KMS-11 (cell line): Measurements from ENCODE around the gene PDE11A.

Source experiments
- H2AFZ ChIP-seq: fragments of 200-600 bp; sonication (generic); 2 replicates; pipeline ENCODE4 v1.6.1; 2016; ENCODE audit warnings: antibody characterized with exemption, mixed run types, low read depth
- H3K27ac ChIP-seq: fragments of 200-600 bp; sonication (generic); 2 replicates; pipeline ENCODE4 v1.6.1; 2016; ENCODE audit warnings: mild to moderate bottlenecking, mixed run types
- H3K27me3 ChIP-seq: fragments of 200-600 bp; sonication (generic); 2 replicates; pipeline ENCODE4 v1.6.1; 2017; ENCODE audit warnings: mild to moderate bottlenecking, low read depth, mixed run types, moderate library complexity; ENCODE audit not compliant: insufficient read depth
- H3K36me3 ChIP-seq: fragments of 200-600 bp; sonication (generic); 2 replicates; pipeline ENCODE4 v1.6.1; 2017; ENCODE audit warnings: mild to moderate bottlenecking, mixed run types; ENCODE audit not compliant: insufficient read depth
- H3K4me1 ChIP-seq: fragments of 200-600 bp; sonication (generic); 2 replicates; pipeline ENCODE4 v1.6.1; 2016; ENCODE audit warnings: mild to moderate bottlenecking, low read depth, mixed run types; ENCODE audit not compliant: poor library complexity, severe bottlenecking
- H3K4me2 ChIP-seq: fragments of 200-600 bp; sonication (generic); 2 replicates; pipeline ENCODE4 v1.7.0; 2016; ENCODE audit warnings: mild to moderate bottlenecking, mixed run types
- H3K4me3 ChIP-seq: fragments of 200-600 bp; sonication (generic); IDR thresholded peaks from 2 replicates; pipeline ENCODE4 v1.6.1; 2017; ENCODE audit warnings: low read depth, low read length, mixed read lengths; ENCODE audit not compliant: insufficient read depth
- H3K79me2 ChIP-seq: fragments of 200-600 bp; sonication (generic); 2 replicates; pipeline ENCODE4 v1.6.1; 2016; ENCODE audit warnings: low read depth, mixed run types; ENCODE audit not compliant: insufficient read depth
- H3K9ac ChIP-seq: fragments of 200-600 bp; sonication (generic); 2 replicates; pipeline ENCODE4 v1.6.1; 2016; ENCODE audit warnings: mild to moderate bottlenecking, mixed run types
- H4K20me1 ChIP-seq: fragments of 200-600 bp; sonication (generic); 2 replicates; pipeline ENCODE4 v1.6.1; 2016; ENCODE audit warnings: mild to moderate bottlenecking, mixed run types; ENCODE audit not compliant: insufficient read depth
- TF ChIP-seq, protein P1 (sequence below): fragments of 200-600 bp; sonication (generic); conservative IDR thresholded peaks from 2 replicates; pipeline ENCODE4 v1.6.1; 2017; ENCODE audit warnings: low read depth, mild to moderate bottlenecking, antibody characterized with exemption, low read length, moderate library complexity, mixed read lengths

The PDE11A gene

DNA sequence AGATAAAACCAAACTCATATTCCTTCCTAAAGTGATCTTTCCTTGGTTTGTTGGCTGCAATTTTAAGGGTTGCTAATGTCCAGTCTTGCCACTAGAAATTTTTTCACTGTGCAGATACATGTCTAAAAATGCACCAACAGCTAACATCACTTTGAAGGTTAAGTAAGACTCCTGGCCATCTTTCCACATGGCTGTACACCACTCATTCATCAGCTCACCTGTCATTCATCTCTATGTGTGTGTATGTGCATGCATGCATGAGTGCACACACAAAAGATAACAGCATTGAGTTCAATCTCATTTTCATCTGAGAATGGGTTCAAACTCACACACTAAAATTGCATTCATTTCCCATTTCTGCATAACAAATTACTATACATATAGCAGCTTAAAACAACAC, 203.8 kb downstream of the PDE11A start:
- Histone ChIP-seq H3K4me3 (no peak overlapping the region), H3K79me2 (no peaks in the 10 kb centered on the region), H3K4me2 (no peak overlapping the region), H4K20me1 (no peaks in the 10 kb centered on the region), H3K27ac (no peak overlapping the region), H2AFZ (no peak overlapping the region), H3K36me3 (no peaks in the 10 kb centered on the region), H3K9ac (no peak overlapping the region), H3K4me1 (no peaks in the 10 kb centered on the region), H3K27me3 (no peaks in the 10 kb centered on the region)
- TF ChIP-seq, protein P1, sequence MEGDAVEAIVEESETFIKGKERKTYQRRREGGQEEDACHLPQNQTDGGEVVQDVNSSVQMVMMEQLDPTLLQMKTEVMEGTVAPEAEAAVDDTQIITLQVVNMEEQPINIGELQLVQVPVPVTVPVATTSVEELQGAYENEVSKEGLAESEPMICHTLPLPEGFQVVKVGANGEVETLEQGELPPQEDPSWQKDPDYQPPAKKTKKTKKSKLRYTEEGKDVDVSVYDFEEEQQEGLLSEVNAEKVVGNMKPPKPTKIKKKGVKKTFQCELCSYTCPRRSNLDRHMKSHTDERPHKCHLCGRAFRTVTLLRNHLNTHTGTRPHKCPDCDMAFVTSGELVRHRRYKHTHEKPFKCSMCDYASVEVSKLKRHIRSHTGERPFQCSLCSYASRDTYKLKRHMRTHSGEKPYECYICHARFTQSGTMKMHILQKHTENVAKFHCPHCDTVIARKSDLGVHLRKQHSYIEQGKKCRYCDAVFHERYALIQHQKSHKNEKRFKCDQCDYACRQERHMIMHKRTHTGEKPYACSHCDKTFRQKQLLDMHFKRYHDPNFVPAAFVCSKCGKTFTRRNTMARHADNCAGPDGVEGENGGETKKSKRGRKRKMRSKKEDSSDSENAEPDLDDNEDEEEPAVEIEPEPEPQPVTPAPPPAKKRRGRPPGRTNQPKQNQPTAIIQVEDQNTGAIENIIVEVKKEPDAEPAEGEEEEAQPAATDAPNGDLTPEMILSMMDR: no peak

DNA sequence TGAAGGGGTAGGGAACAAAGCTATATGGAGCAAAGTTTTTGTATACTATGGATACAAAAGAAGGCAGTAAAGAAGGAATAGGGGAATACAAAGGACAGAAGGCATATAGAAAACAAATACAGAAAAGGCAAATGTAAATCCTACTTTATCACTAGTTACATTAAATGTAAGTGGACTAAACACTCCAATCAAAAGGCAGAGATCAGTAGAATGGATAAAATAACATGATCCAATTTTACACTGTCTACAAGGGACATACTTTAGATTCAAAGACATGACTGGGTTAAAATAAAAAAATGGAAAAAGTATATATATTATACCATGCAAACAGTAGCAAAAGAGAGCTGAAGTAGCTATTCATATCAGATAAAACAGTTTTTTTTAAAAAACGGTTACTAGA, 215.0 kb downstream of the PDE11A start:
- Histone ChIP-seq H4K20me1 (no peaks in the 10 kb centered on the region), H3K27ac (no peak overlapping the region), H3K79me2 (no peaks in the 10 kb centered on the region), H3K27me3 (no peaks in the 10 kb centered on the region), H3K36me3 (no peaks in the 10 kb centered on the region), H3K4me1 (no peaks in the 10 kb centered on the region), H3K4me3 (no peak overlapping the region), H2AFZ (no peak overlapping the region), H3K9ac (no peak overlapping the region), H3K4me2 (no peak overlapping the region)
- TF ChIP-seq, protein P1: no peak

GRCh38 chr2:177852389-177852788, 220.2 kb downstream of the PDE11A start:
- H2AFZ ChIP-seq: no peak overlapping the region
- no peaks in the 10 kb centered on the region for H4K20me1 ChIP-seq
- H3K79me2 ChIP-seq: no peaks in the 10 kb centered on the region
- H3K9ac ChIP-seq: no peak overlapping the region
- TF ChIP-seq, protein P1: no peak
- no peaks in the 10 kb centered on the region for H3K36me3 ChIP-seq
- no peaks in the 10 kb centered on the region for H3K4me1 ChIP-seq
- no peak overlapping the region for H3K4me3 ChIP-seq
- H3K4me2 ChIP-seq: no peak overlapping the region
- no peaks in the 10 kb centered on the region for H3K27me3 ChIP-seq
- no peak overlapping the region for H3K27ac ChIP-seq

GRCh38 chr2:177843188-177843587, 229.4 kb downstream of the PDE11A start:
- Histone ChIP-seq H3K4me1 (no peaks in the 10 kb centered on the region), H3K4me3 (no peak overlapping the region), H3K27me3 (no peaks in the 10 kb centered on the region), H2AFZ (no peak overlapping the region), H3K79me2 (no peaks in the 10 kb centered on the region), H3K36me3 (no peaks in the 10 kb centered on the region), H3K9ac (no peak overlapping the region), H4K20me1 (no peaks in the 10 kb centered on the region), H3K27ac (no peak overlapping the region), H3K4me2 (no peak overlapping the region)
- TF ChIP-seq, protein P1: no peak
